Endothelial cell of umbilical vein (primary cell): Measurements from ENCODE around the gene DQX1. TPM values are rescaled to one million over a fixed set of nuclear protein-coding genes. Genes with fewer than 3 reads are reported as not detected.

ENCODE experiments used
- BruUV-seq: library from RNA; stranded (reverse); fragments of 400-500 nt; replicated peaks from 2 replicates; lab custom pipeline; 2021; lab: Mats Ljungman, UMichigan
- CTCF ChIA-PET: fragments of 300-600, 350-600 bp; sonication (Branson Sonifier 250); formaldehyde crosslinking; loops from one replicate; lab custom pipeline; 2021; ENCODE audit warnings: antibody characterized with exemption, inconsistent platforms; lab: Charles Lee
- POLR2A ChIA-PET: fragments of 300-600, 350-600 bp; sonication (Branson Sonifier 250); formaldehyde crosslinking; loops from one replicate; lab custom pipeline; 2021; ENCODE audit warnings: antibody characterized with exemption, inconsistent platforms; lab: Charles Lee
- DNase-seq: peaks from one replicate; pipeline ENCODE4 v3.0.0-alpha.2; 2011; ENCODE audit warnings: low read depth, low spot score
- FAIRE-seq: peaks from 2 replicates; lab custom pipeline; 2011; peaks lifted over from hg19 to GRCh38; lab: Jason Lieb, UNC
- H2AFZ ChIP-seq: 2 replicates; pipeline ENCODE4 v1.6.0; 2012; ENCODE audit warnings: low read depth, low read length, control low read depth, inconsistent platforms
- H3K27ac ChIP-seq: 2 replicates; pipeline ENCODE4 v1.5.1; 2011; ENCODE audit warnings: low read depth, mild to moderate bottlenecking, control low read depth, low read length, moderate library complexity; ENCODE audit not compliant: insufficient read depth
- H3K27me3 ChIP-seq, 2 experiments: 2 replicates each; pipeline versions ENCODE4 v1.6.0 to v1.6.1; 2011; ENCODE audit warnings: low read length in 2 of 2, mixed read lengths in 1 of 2; ENCODE audit not compliant: control insufficient read depth in 2 of 2, insufficient read depth in 2 of 2
- H3K36me3 ChIP-seq, 2 experiments: 2 replicates in 1 of 2; 3 replicates in 1 of 2; pipeline ENCODE4 v1.5.1; 2011; ENCODE audit warnings: low read length in 2 of 2, mild to moderate bottlenecking in 1 of 2, moderate library complexity in 1 of 2; ENCODE audit not compliant: control insufficient read depth in 2 of 2, insufficient read depth in 2 of 2; ENCODE audit errors: extremely low read depth in 1 of 2
- H3K4me1 ChIP-seq: 3 replicates; pipeline ENCODE4 v1.5.1; 2011; ENCODE audit warnings: mild to moderate bottlenecking, low read length; ENCODE audit not compliant: control insufficient read depth, insufficient read depth; ENCODE audit errors: extremely low read depth
- H3K4me2 ChIP-seq: 2 replicates; pipeline ENCODE4 v1.6.1; 2011; ENCODE audit warnings: low read length, control low read depth, mixed read lengths; ENCODE audit not compliant: insufficient read depth
- H3K4me3 ChIP-seq, 3 experiments: fragments of 200-600 bp in 1 of 3; sonication (generic), shearing (Covaris generic) in 1 of 3; replicated peaks in 1 of 3; 2 replicates each; pipeline ENCODE4 v1.5.1; 2011 to 2016; ENCODE audit warnings: control low read depth in 3 of 3, low read length in 3 of 3, mild to moderate bottlenecking in 2 of 3, inconsistent platforms in 1 of 3, low read depth in 1 of 3, moderate library complexity in 1 of 3; ENCODE audit not compliant: insufficient read depth in 1 of 3
- H3K79me2 ChIP-seq: 2 replicates; pipeline ENCODE4 v1.6.0; 2012; ENCODE audit warnings: low read length, inconsistent platforms; ENCODE audit not compliant: control insufficient read depth, insufficient read depth
- H3K9ac ChIP-seq: replicated peaks from 2 replicates; pipeline ENCODE3; 2011; ENCODE audit warnings: low read length, control low read depth; ENCODE audit not compliant: insufficient read depth; ENCODE audit errors: extremely low read depth
- H3K9me1 ChIP-seq: replicated peaks from 3 replicates; pipeline ENCODE4 v1.6.0; 2011; ENCODE audit warnings: mild to moderate bottlenecking, low read length; ENCODE audit not compliant: control insufficient read depth, insufficient read depth; ENCODE audit errors: extremely low read depth
- H3K9me3 ChIP-seq: replicated peaks from 2 replicates; pipeline ENCODE4 v1.5.1; 2012; ENCODE audit warnings: low read length, inconsistent platforms; ENCODE audit not compliant: control insufficient read depth, insufficient read depth
- H4K20me1 ChIP-seq: replicated peaks from 2 replicates; pipeline ENCODE3; 2011; ENCODE audit warnings: mild to moderate bottlenecking, low read length; ENCODE audit not compliant: control insufficient read depth, insufficient read depth; ENCODE audit errors: extremely low read depth
- EZH2 ChIP-seq: IDR thresholded peaks from 2 replicates; pipeline ENCODE4 v1.6.1; 2012; ENCODE audit warnings: borderline replicate concordance, low read depth, mild to moderate bottlenecking, moderate library complexity, low read length, inconsistent platforms; ENCODE audit not compliant: severe bottlenecking
- FOS ChIP-seq: IDR thresholded peaks from 2 replicates; pipeline ENCODE4 v1.6.1; 2011; ENCODE audit warnings: mild to moderate bottlenecking, low read length, moderate library complexity, borderline replicate concordance; ENCODE audit not compliant: insufficient read depth
- JUN ChIP-seq: IDR thresholded peaks from 2 replicates; pipeline ENCODE4 v1.6.1; 2011; ENCODE audit warnings: borderline replicate concordance, low read depth; ENCODE audit not compliant: insufficient read length, insufficient read depth
- dilution Hi-C: fragments of 300-500 bp; cut with MboI; formaldehyde crosslinking; loops from one replicate; pipeline ENCODE4 v1.15.0; 2019; ENCODE audit warnings: low sequenced_read_pairs; ENCODE audit not compliant: extremely low pct_ligation_motif_present
- intact Hi-C: fragments of 100-400 bp; cut with micrococcal nuclease; formaldehyde crosslinking; loops from one replicate; pipeline ENCODE4 v1.10.0; 2022
- polyA plus RNA-seq, 4 experiments: library from polyadenylated mRNA; depleted of rRNA in 3 of 4; stranded (reverse) in 3 of 4; unstranded in 1 of 4; fragments of >200 nt; gene quantifications; 2 replicates each; pipeline versions ENCODE4 v1.2.1 to v1.2.3, GENCODE V29; 2011 to 2012; ENCODE audit warnings: missing spikeins in 1 of 4
- total RNA-seq: library from RNA; stranded (reverse); gene quantifications from 2 replicates; pipeline ENCODE4 v1.2.3, GENCODE V29; 2021
- TF ChIP-seq, protein P1 (sequence below): IDR thresholded peaks from 2 replicates; pipeline ENCODE4 v1.6.1; 2011; ENCODE audit not compliant: insufficient read depth, insufficient read length

Gene DQX1
- total and polyA plus RNA-seq, 2 donors (not counting 3 experiments of a cell fraction or from before 2014, with no cell fraction given): 0.06 to 0.44 TPM

DNA sequence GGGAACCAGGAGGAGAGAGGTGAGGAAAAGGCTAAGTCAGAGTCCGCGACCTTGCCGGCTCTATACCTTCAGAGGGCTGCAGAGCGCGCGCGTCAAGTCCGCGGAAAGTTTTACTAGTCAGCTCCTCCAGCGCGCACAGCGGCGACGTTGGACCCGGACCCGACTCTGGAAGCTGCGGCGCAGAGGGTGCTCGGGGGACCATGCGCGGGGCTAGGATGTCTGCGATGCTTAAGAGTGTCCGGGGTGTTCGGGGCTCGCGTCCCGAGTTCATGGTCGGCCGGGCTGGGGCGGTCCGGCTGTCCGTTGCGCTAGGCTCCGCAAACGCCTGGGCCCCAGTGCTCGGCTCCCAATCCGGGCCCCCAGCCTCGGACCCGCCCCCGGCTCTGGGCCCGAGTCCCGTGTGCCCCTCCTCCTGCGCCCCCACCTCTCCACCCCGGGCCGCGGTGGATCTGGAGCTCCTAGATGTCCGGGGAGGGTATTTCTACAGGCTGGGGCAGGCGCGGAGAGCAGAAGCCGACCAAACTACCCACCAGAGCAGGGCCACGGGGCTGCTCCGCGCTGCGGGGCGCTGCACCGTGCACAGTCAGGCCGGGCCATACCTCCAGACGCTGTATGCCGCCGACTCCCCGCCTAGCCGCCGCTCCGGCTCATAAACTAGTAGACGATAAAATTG is 26.6 kb downstream of the DQX1 start, which contains the start of gene LBX2:
Gene LBX2 (minus strand): TSS at position 337 of the 673 bp plus-strand sequence. CDS start 66 bp downstream, at position 271.
- peaks cover 32% of the 10 kb centered on the region for H3K4me1 ChIP-seq
- no peaks in the 10 kb centered on the region for H3K79me2 ChIP-seq
- H2AFZ ChIP-seq: peak within 1 kb of the TSS; percentile 11
- intact Hi-C loops: loop anchor here (5.0 kb wide), 1 partner anchor 33 kb away; no protein-coding TSS in a partner anchor
- H3K9ac ChIP-seq: no peak within 1 kb of the TSS
- no peak within 1 kb of the TSS for H3K27ac ChIP-seq
- no peaks in the 10 kb centered on the region for H3K9me1 ChIP-seq
- peak within 1 kb of the TSS in 2 of 3 experiments; percentile 19 to 25 for H3K4me3 ChIP-seq
- no peak for DNase-seq
- H4K20me1 ChIP-seq: no peaks in the 10 kb centered on the region
- POLR2A ChIA-PET: interaction anchor here (1.1 kb wide), 1 partner anchor 30 kb away, joined by 3 read pairs; the partner anchor contains the start of gene AUP1
- no peak for FAIRE-seq
- peak within 1 kb of the TSS; percentile 50 for H3K4me2 ChIP-seq
- dilution Hi-C loops: no loop called here
- H3K27me3 ChIP-seq: peaks cover 23 to 40% of the 10 kb centered on the region in 2 experiments
- TF ChIP-seq, protein P1, sequence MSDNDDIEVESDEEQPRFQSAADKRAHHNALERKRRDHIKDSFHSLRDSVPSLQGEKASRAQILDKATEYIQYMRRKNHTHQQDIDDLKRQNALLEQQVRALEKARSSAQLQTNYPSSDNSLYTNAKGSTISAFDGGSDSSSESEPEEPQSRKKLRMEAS: no peak
- TF ChIP-seq FOS (no peak), EZH2 (peak; percentile 81), JUN (no peak)
- H3K9me3 ChIP-seq: no peaks in the 10 kb centered on the region
- BruUV-seq: no TSS peak
- CTCF ChIA-PET: interaction anchor here (0.7 to 1.5 kb wide), 6 partner anchors 8 to 87 kb away, joined by 3 to 4 read pairs (median 3); partner anchors contain the start of genes INO80B and WBP1
- no peaks in the 10 kb centered on the region for H3K36me3 ChIP-seq
